ENCODE data around the gene C13orf46. TPM values are rescaled to one million over a fixed set of nuclear protein-coding genes. Genes with fewer than 3 reads are reported as not detected.

The C13orf46 gene
- 0.59 and 1.8 TPM in 2 replicates for total RNA-seq

DNA sequence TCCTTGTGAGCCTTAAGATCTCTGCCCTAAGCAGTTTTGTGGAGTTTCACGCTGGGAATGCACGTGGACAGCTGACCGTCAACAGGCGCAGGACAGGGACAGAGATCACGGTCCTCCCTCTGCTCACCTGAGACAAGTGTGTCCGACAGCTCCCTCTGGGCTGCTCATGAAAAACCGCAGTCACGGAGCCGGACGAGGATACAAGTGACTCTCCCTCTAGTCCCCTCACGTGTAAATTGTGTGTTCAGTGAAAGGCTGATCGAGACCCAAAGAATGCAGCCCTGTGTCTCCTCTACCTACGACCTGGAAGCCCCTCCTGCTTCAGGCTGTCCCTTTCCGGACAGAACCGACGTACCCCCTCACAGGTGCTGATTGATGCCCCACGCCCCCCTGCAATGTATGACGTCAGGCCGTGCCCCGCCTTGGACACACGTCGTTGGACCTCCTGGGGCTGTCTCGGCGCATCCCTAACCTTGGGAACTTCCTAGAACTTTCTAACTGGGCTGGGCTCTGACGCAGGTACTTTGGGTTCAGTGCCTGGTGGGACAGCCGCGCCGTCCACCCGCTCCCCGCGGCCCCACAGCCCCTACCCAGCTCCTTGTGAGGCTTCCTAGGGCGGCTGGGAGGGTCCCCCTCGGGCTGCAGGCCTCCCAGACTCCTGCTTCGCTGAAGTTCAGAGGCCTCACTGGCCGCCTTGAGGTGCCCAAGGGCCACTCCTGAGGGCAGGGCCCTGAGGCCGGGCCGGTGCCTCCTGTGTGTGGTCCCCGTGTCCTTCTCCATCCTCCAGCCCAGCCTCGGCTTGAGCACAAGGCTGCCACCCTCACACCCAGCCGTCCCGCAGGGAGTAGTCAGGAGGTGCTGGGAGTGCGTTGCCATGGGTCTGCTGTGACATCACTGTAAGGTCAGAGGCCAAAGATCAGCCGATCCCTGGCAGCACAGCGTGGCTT, at the start of gene C13orf46:
Gene C13orf46, minus strand, starts transcription at position 859 of the 947 bp plus-strand sequence. Its CDS starts 79 bp downstream, at position 780.

Other genes with a start within 250 kb of the C13orf46 start
- gene TMEM255B, start 214.8 kb downstream of the C13orf46 start, total RNA-seq = 0.83 and 1.5 TPM in 2 replicates
- gene GAS6, start 110.0 kb downstream of the C13orf46 start, total RNA-seq = 393 and 432 TPM in 2 replicates
- 24.9 and 55.3 TPM in 2 replicates for gene RASA3, start 158.5 kb upstream of the C13orf46 start, total RNA-seq
- not detected in 2 replicates for gene CFAP97D2, start 205.2 kb upstream of the C13orf46 start, total RNA-seq

Data from smooth muscle cell of the umbilical artery (primary cell).